SK-N-SH (cell line): ENCODE data around the gene SLC25A21. TPM values are rescaled to one million over a fixed set of nuclear protein-coding genes. Genes with fewer than 3 reads are reported as not detected.

ENCODE experiments used
- CTCF ChIA-PET: fragments of 300-600, 350-600 bp; formaldehyde crosslinking; extraction: SDS; loops from one replicate; lab custom pipeline; 2021; lab: Yijun Ruan, JAX
- POLR2A ChIA-PET: fragments of 350-600 bp; sonication (Branson Sonifier 250); formaldehyde crosslinking; extraction: SDS; loops from one replicate; lab custom pipeline; 2020; ENCODE audit warnings: antibody characterized with exemption, inconsistent platforms; lab: Yijun Ruan, JAX
- DNase-seq: peaks from one replicate; pipeline ENCODE4 v3.0.0; 2012
- H2AFZ ChIP-seq: fragments of 200-600 bp; sonication (generic); 2 replicates; pipeline ENCODE4 v1.8.1; 2016; ENCODE audit warnings: antibody characterized with exemption, mild to moderate bottlenecking, low read depth
- H3F3A ChIP-seq: fragments of 200-600 bp; sonication (generic); replicated peaks from 2 replicates; pipeline ENCODE3; 2016; ENCODE audit warnings: antibody characterized with exemption, mild to moderate bottlenecking; ENCODE audit not compliant: insufficient read depth
- H3K27ac ChIP-seq, 2 experiments: fragments of 200-500 bp in 1 of 2; fragments of 200-600 bp in 1 of 2; sonication (Bioruptor generic) in 1 of 2; sonication (generic), shearing (Covaris generic) in 1 of 2; 2 replicates each; pipeline versions ENCODE4 v1.5.1 to v1.6.1; 2014 to 2016; ENCODE audit warnings: low read depth in 2 of 2, inconsistent platforms in 1 of 2, low read length in 1 of 2, mild to moderate bottlenecking in 1 of 2, mixed read lengths in 1 of 2
- H3K27me3 ChIP-seq: fragments of 200-600 bp; sonication (generic), shearing (Covaris generic); 2 replicates; pipeline ENCODE4 v1.6.1; 2016; ENCODE audit warnings: mixed run types; ENCODE audit not compliant: insufficient read depth
- H3K36me3 ChIP-seq, 2 experiments: fragments of 200-500 bp in 1 of 2; fragments of 200-600 bp in 1 of 2; sonication (Bioruptor generic) in 1 of 2; sonication (generic) in 1 of 2; replicated peaks in 1 of 2; 2 replicates each; pipeline versions ENCODE3 to v1.5.1; 2014 to 2016; ENCODE audit warnings: low read length in 1 of 2, mild to moderate bottlenecking in 1 of 2; ENCODE audit not compliant: insufficient read depth in 2 of 2, control insufficient read depth in 1 of 2
- H3K4me1 ChIP-seq, 2 experiments: fragments of 200-500 bp in 1 of 2; fragments of 200-600 bp in 1 of 2; sonication (Bioruptor generic) in 1 of 2; sonication (generic), shearing (Covaris generic) in 1 of 2; 2 replicates each; pipeline versions ENCODE4 v1.5.1 to v1.6.1; 2014 to 2016; ENCODE audit warnings: low read depth in 1 of 2, low read length in 1 of 2, mixed run types in 1 of 2; ENCODE audit not compliant: insufficient read depth in 2 of 2, control insufficient read depth in 1 of 2
- H3K4me2 ChIP-seq: fragments of 200-600 bp; sonication (generic), shearing (Covaris generic); 2 replicates; pipeline ENCODE4 v1.6.1; 2017; ENCODE audit warnings: mixed run types
- H3K4me3 ChIP-seq, 2 experiments: fragments of 200-500 bp in 1 of 2; fragments of 200-600 bp in 1 of 2; sonication (Bioruptor generic) in 1 of 2; sonication (generic), shearing (Covaris generic) in 1 of 2; 2 replicates each; pipeline versions ENCODE4 v1.5.1 to v1.8.1; 2014 to 2016; ENCODE audit warnings: low read depth in 2 of 2, inconsistent platforms in 1 of 2, low read length in 1 of 2, mild to moderate bottlenecking in 1 of 2, mixed read lengths in 1 of 2, moderate library complexity in 1 of 2
- H3K79me2 ChIP-seq: fragments of 200-600 bp; sonication (generic); 2 replicates; pipeline ENCODE4 v1.8.1; 2017; ENCODE audit warnings: mild to moderate bottlenecking; ENCODE audit not compliant: insufficient read depth
- H3K9ac ChIP-seq: fragments of 200-600 bp; sonication (generic); 2 replicates; pipeline ENCODE4 v1.6.1; 2017; ENCODE audit warnings: mixed run types
- H3K9me2 ChIP-seq: fragments of 200-600 bp; sonication (generic); 2 replicates; pipeline ENCODE4 v1.6.1; 2017; ENCODE audit warnings: mixed run types
- H3K9me3 ChIP-seq: fragments of 200-600 bp; sonication (generic); 2 replicates; pipeline ENCODE4 v1.6.1; 2017; ENCODE audit warnings: mixed run types, mild to moderate bottlenecking, moderate library complexity
- H4K20me1 ChIP-seq: fragments of 200-600 bp; sonication (generic); 2 replicates; pipeline ENCODE4 v1.6.1; 2017; ENCODE audit warnings: mild to moderate bottlenecking, mixed run types; ENCODE audit not compliant: insufficient read depth
- EP300 ChIP-seq, 2 experiments: IDR thresholded peaks; 2 replicates each; pipeline versions ENCODE4 v1.4.0 to v1.6.1; 2012; ENCODE audit warnings: borderline replicate concordance in 1 of 2, low read depth in 1 of 2, low read length in 1 of 2
- FOSL2 ChIP-seq: IDR thresholded peaks from 2 replicates; pipeline ENCODE4 v1.4.0; 2012; ENCODE audit warnings: low read depth, mild to moderate bottlenecking, moderate library complexity, borderline replicate concordance
- FOXJ3 ChIP-seq: sonication (generic); formaldehyde crosslinking; IDR thresholded peaks from 2 replicates; pipeline ENCODE4 v1.5.1; 2020; ENCODE audit warnings: mild to moderate bottlenecking, missing genetic modification reagents
- FOXM1 ChIP-seq: IDR thresholded peaks from 2 replicates; pipeline ENCODE4 v1.4.0; 2012; ENCODE audit warnings: low read depth, mild to moderate bottlenecking
- GABPA ChIP-seq: IDR thresholded peaks from 2 replicates; pipeline ENCODE4 v1.4.0; 2012; ENCODE audit warnings: low read depth, mild to moderate bottlenecking
- GATA2 ChIP-seq: sonication (generic); formaldehyde crosslinking; IDR thresholded peaks from 2 replicates; pipeline ENCODE4 v1.5.0; 2020; ENCODE audit warnings: mild to moderate bottlenecking, missing genetic modification reagents
- MEF2A ChIP-seq: IDR thresholded peaks from 2 replicates; pipeline ENCODE4 v1.4.0; 2012; ENCODE audit warnings: low read depth, borderline replicate concordance
- MXI1 ChIP-seq: IDR thresholded peaks from 2 replicates; pipeline ENCODE4 v1.6.1; 2012; ENCODE audit warnings: mild to moderate bottlenecking, low read depth, low read length, improper control_type of control experiment
- NRF1 ChIP-seq: IDR thresholded peaks from 2 replicates; pipeline ENCODE4 v1.6.1; 2012; ENCODE audit warnings: low read depth, mild to moderate bottlenecking, low read length
- POLR2AphosphoS5 ChIP-seq: IDR thresholded peaks from 2 replicates; pipeline ENCODE4 v1.6.1; 2012; ENCODE audit warnings: low read depth, low read length
- RFX5 ChIP-seq: IDR thresholded peaks from 2 replicates; pipeline ENCODE4 v1.6.1; 2012; ENCODE audit warnings: mild to moderate bottlenecking, improper control_type of control experiment, low read length
- RXRA ChIP-seq: IDR thresholded peaks from 2 replicates; pipeline ENCODE4 v1.4.0; 2012; ENCODE audit warnings: low read depth, mild to moderate bottlenecking, borderline replicate concordance
- TAF1 ChIP-seq: IDR thresholded peaks from 2 replicates; pipeline ENCODE4 v1.6.1; 2012; ENCODE audit warnings: low read depth, mild to moderate bottlenecking, low read length, moderate library complexity, borderline replicate concordance
- TCF12 ChIP-seq: IDR thresholded peaks from 2 replicates; pipeline ENCODE4 v1.4.0; 2012
- YY1 ChIP-seq: IDR thresholded peaks from 2 replicates; pipeline ENCODE4 v1.4.0; 2012; ENCODE audit warnings: low read depth, mild to moderate bottlenecking
- WGBS: methylation state at CpG from one replicate; pipeline ENCODE4 v1.1.6; 2017; ENCODE audit warnings: low lambda C conversion rate; 5-methylcytosine and 5-hydroxymethylcytosine counted together
- polyA plus RNA-seq, 3 experiments: library from polyadenylated mRNA; depleted of rRNA; stranded (reverse); fragments of >200 nt; gene quantifications; 2 replicates each; pipeline ENCODE4 v1.2.3, GENCODE V29; 2012
- TF ChIP-seq, protein P1 (sequence below): IDR thresholded peaks from 2 replicates; pipeline ENCODE4 v1.4.0; 2012; ENCODE audit warnings: low read depth
- TF ChIP-seq, protein P2 (sequence below): IDR thresholded peaks from 2 replicates; pipeline ENCODE4 v1.4.0; 2012; ENCODE audit warnings: low read depth, borderline replicate concordance
- TF ChIP-seq, protein P3 (sequence below): fragments of 150-350 bp; IDR thresholded peaks from 2 replicates; pipeline ENCODE4 v1.6.1; 2017; ENCODE audit warnings: antibody characterized with exemption, low read length, low read depth, borderline replicate concordance

The SLC25A21 gene
- polyA plus RNA-seq, 1 of the 3 experiments (the other 2 are of a cell fraction): not detected

DNA sequence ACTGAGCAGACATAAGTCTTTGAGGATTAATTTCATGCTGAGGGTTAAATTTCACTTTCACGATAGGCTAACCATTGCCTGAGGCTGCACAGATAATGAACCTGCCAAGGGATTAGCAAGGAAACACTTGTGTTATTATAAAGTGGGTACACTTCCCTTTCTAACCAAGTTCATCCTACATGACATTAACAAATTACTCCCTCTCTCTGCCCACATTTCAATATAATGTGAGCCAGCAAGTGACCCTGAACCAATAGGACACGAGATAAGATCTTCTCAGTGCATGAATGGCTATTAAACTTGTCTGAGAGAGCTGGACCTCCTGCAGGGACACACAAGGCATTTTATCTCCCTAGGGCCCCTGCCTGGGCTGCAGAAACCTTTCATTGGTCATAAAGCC lies 337.3 kb downstream of the SLC25A21 start (continued):
- TF ChIP-seq, protein P1, sequence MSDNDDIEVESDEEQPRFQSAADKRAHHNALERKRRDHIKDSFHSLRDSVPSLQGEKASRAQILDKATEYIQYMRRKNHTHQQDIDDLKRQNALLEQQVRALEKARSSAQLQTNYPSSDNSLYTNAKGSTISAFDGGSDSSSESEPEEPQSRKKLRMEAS: no peak

DNA sequence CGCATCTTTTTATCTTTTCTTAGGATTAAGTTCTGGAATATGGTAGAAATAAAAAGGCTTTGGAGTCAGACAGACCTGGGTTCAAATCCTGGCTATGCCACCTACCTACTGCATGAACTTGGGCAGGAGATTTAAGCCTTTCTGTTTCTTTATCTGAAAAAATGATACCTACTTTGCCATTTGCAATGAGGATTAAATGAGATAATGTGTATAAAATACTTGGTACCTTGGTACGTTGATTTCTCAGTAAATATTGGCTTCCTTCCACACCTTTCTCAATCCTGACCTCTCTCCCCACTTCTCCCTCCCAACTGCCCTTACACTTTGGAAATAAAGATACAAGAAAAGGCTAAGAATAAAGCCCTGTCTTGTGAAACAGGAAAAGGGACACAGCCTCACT lies 338.1 kb downstream of the SLC25A21 start:
- Histone ChIP-seq H4K20me1 (no peaks in the 10 kb centered on the region), H3K9me2 (no peaks in the 10 kb centered on the region), H3K9ac (no peak overlapping the region), H2AFZ (no peak overlapping the region), H3K9me3 (no peaks in the 10 kb centered on the region), H3K4me3 (no peak overlapping the region), H3K4me2 (no peak overlapping the region), H3K36me3 (no peaks in the 10 kb centered on the region), H3K79me2 (no peaks in the 10 kb centered on the region), H3K4me1 (no peaks in the 10 kb centered on the region), H3K27me3 (no peaks in the 10 kb centered on the region), H3F3A (no peaks in the 10 kb centered on the region), H3K27ac (no peak overlapping the region)
- 16% methylated on average over 2 of the region's 2 CpGs for WGBS
- DNase-seq: no peak
- ChIA-PET POLR2A (no interaction called here), CTCF (no interaction called here)
- TF ChIP-seq FOXJ3: no peak
- no peak for TF ChIP-seq RXRA
- no peak for TF ChIP-seq YY1
- no peak for TF ChIP-seq RFX5
- TF ChIP-seq MEF2A: no peak
- no peak for TF ChIP-seq NRF1
- no peak for TF ChIP-seq GABPA

DNA sequence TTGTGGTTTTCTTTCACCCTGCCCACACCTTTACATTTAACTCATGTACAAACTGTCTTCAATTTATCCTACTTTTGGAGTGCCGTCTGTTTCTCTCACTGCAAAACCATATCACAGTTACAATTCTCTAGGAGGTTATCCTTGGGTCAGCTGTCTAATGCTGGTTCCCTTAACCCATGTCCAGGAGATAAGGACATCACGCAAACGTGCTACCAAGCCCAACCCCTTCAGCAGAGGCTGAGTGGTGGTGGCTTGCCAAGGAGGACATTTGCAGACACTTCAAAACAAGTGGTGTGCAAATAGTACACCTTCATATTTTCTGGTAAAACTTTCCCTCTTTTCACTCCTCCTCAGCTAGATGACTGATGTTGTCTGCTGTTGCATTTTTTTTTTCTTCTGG lies 342.9 kb downstream of the SLC25A21 start:
- no peaks in the 10 kb centered on the region for H3K79me2 ChIP-seq
- ChIA-PET POLR2A (no interaction called here), CTCF (no interaction called here)
- H3K9me3 ChIP-seq: no peaks in the 10 kb centered on the region
- WGBS: 12% methylated on average over 3 of the region's 3 CpGs
- no peaks in the 10 kb centered on the region for H3K9me2 ChIP-seq
- H3K27me3 ChIP-seq: no peaks in the 10 kb centered on the region
- H3F3A ChIP-seq: no peaks in the 10 kb centered on the region
- H3K27ac ChIP-seq: no peak overlapping the region
- no peak overlapping the region for H3K4me3 ChIP-seq
- no peak overlapping the region for H3K9ac ChIP-seq
- H3K4me2 ChIP-seq: no peak overlapping the region
- no peak for DNase-seq
- H3K36me3 ChIP-seq: no peaks in the 10 kb centered on the region
- no peak overlapping the region for H2AFZ ChIP-seq
- TF ChIP-seq RFX5 (no peak), FOSL2 (no peak), RXRA (no peak), NRF1 (no peak), TCF12 (no peak), FOXM1 (no peak), TAF1 (no peak), MXI1 (no peak), GATA2 (CRISPR knock-in tag) (no peak), EP300 (IDR thresholded peaks at IDR 0.05; ENCODE audit: borderline replicate concordance in 1 of 2, low read depth in 1 of 2, low read length in 1 of 2) (no peak), POLR2AphosphoS5 (no peak), MEF2A (no peak), YY1 (no peak)
- TF ChIP-seq, protein P2, sequence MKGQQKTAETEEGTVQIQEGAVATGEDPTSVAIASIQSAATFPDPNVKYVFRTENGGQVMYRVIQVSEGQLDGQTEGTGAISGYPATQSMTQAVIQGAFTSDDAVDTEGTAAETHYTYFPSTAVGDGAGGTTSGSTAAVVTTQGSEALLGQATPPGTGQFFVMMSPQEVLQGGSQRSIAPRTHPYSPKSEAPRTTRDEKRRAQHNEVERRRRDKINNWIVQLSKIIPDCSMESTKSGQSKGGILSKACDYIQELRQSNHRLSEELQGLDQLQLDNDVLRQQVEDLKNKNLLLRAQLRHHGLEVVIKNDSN: no peak
- TF ChIP-seq, protein P1: no peak
- TF ChIP-seq, protein P3, sequence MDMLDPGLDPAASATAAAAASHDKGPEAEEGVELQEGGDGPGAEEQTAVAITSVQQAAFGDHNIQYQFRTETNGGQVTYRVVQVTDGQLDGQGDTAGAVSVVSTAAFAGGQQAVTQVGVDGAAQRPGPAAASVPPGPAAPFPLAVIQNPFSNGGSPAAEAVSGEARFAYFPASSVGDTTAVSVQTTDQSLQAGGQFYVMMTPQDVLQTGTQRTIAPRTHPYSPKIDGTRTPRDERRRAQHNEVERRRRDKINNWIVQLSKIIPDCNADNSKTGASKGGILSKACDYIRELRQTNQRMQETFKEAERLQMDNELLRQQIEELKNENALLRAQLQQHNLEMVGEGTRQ: no peak
- TF ChIP-seq, all 33 proteins: peak for 0
- Histone ChIP-seq H4K20me1 (no peaks in the 10 kb centered on the region), H3K4me1 (no peaks in the 10 kb centered on the region)
